GM10847 (cell line): Measurements from ENCODE around the gene ZNF667.

ENCODE experiments used
- POLR2A ChIP-seq: IDR thresholded peaks from 2 replicates; pipeline ENCODE4 v1.6.1; 2011; ENCODE audit not compliant: insufficient read length; ENCODE audit errors: extremely low read depth

The ZNF667 gene

DNA sequence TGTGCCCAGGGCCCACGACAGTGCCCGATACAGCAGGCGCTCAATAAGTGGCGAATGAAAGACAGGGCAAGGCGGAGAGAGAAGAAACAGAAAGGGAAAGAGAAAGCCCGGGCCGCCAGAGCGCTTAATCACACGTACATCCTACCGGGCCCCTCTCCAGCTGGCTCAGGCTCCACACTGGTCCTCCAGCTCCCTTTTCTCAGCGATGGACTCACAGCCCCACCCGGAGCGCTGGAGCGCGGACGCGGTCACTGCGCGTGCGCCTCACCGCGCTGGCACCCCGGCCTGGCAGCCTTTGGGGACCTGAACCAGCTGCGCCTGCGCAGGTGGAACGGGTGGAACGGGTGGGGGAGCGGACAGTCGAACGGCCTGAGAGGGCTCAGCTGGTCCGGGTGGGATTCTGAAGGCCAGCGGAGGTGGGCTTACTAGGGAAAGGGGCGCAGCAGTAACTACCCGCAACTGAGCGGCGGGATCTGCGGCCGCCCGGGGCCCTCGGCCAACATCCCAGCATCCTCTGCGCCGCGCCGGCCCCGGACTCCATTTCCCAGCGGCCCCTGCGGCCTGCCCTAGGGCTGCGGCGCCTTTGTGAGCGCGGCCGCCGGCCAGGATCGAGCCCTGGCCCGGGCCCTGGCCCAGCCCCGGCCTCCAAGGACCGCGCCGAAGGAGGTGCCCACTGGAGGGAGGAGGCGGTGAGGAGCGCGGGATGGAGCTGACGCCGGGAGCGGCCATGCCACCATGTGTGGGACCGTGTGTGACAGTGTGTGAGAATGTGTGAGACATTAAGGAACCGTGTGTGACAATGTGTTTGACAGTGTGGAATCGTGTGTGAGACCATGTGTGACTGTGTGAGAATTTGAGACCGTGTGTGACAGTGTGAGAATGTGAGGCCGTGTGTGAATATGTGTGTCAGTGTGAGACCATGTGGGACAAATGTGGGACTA, 73.1 kb downstream of the ZNF667 start, which contains the start of gene ZNF583:
Gene ZNF583, plus strand, starts transcription at position 569 of the 941 bp plus-strand sequence. CDS start 2,783 bp downstream, outside the sequence.
- no peak for TF ChIP-seq POLR2A

DNA sequence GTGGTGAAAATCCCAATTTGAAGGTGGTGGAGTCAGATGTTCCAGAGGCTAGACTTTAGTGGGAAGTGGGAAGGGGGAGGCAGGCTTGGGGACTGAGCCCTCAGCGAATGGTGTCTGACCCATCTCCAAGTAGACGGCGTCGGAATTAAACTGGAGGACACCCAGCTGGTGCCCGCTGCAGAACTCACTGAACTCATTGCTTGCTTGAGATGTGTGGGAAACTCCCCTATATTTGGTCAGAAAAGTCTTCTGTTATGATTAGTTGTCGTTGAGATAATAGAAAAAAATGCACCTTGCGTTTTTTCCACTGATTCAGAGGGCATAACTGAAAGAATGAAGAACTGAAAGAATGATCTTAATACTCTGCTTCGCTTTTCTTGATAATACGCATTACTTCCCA, 73.9 kb downstream of the ZNF667 start:
- TF ChIP-seq POLR2A: no peak

DNA sequence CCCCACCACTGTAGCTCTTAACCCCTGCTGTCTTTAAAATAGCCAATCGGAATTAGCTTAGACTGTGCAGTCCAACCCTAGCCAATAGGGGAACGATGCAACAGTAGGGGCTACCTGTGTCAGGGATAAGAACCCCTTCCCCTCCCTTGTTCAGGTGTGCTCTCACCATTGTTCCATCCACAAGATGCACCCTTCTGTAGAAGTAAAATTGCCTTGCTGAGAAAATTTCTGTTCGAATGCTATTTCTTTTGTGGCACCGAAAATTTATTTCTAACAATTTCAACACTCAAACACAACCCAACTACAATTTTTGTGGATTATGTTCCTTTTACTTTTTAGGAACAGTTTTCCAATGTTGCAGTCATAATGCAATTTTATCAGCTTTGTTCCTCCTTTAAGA, 76.7 kb downstream of the ZNF667 start:
- TF ChIP-seq POLR2A: no peak

DNA sequence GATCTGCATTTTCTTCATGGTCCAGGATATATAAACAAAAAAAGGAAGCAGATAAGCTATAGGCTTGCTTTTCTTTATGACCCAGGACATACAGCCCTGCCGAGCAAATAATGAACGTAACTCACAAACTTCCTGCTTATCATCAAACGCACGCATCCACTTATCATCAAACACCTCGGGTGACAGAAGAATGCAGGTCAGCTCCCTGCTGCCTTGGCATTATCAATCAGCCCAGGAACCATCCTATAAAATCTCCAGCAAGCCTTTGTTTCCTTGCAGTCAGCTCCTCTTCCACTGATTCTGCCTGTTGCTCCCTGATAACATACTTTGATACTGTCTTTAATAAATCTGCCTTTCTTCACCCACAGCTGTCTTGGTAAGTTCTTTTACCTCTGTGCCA, 78.3 kb downstream of the ZNF667 start:
- no peak for TF ChIP-seq POLR2A

DNA sequence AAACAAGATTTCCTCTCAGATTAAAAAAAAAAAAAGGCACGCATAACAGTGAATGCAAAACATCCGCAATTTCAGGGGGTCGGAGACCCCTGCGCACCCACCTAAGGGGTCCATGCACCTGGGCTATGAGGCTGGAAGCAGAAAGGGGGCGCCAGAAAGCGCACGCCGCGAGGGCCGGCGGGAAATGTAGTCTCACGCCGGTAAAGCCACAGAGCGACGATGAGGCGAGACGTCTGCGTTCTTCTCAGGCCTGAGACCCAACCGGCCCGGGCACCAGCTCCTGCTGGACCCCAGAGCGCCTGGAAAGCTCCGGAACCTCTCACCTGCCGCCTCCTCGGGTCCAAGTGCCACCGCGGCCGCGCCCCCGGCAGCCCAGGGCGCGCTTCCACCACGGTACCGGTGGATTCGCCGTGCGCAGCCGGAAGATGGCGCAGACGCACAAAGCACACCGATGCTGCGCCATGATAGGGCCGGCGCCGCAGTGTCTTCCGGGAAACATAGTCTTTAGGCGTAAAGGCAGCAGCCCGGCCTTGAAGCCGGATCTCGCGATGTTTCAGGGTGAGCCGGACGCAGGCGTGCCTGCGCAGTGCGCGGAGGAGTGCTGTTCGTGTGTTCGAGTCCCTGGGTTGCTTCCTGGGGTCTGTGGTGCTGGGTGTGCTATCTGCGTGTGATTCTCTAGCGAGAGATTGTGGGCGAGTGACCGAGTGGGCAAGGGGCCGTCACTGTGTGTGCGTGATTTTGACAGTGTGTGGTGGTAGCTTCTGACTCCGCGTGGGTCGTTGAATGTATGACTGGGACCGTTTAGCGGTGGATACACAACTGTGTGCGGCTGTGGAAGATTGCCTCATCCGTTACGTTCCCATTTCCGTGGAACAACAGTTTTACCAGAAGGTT, 83.8 kb downstream of the ZNF667 start, which contains the start of gene ZNF582:
Gene ZNF582, minus strand, starts transcription at position 416 of the 894 bp plus-strand sequence. CDS start 1,782 bp downstream, outside the sequence.
- TF ChIP-seq POLR2A: no peak
